Astrocyte (in vitro differentiated cells and primary cell): ENCODE data around the gene USP17L5.
"Not testable (repeated sequence)": the region's sequence is repeated elsewhere in the genome, so short reads cannot be mapped to it uniquely, and the experiment has no call there.

ENCODE experiments used
- CTCF ChIP-seq: IDR thresholded peaks from 2 replicates; pipeline ENCODE4 v1.5.1; 2011; ENCODE audit warnings: low read depth, mild to moderate bottlenecking, inconsistent platforms, low read length, moderate library complexity; ENCODE audit not compliant: insufficient read depth
- EZH2 ChIP-seq: IDR thresholded peaks from 2 replicates; pipeline ENCODE4 v1.6.1; 2012; ENCODE audit warnings: mild to moderate bottlenecking, low read length, inconsistent platforms; ENCODE audit not compliant: insufficient read depth

- not testable (repeated sequence) for TF ChIP-seq CTCF, EZH2
Measured at GRCh38 chr4:9324191-9324590, 15.0 kb upstream of the USP17L5 start.
